A549 (cell line): ENCODE measurements around the gene ZC3H10. TPM values are rescaled to one million over a fixed set of nuclear protein-coding genes. Genes with fewer than 3 reads are reported as not detected.

ENCODE experiments used
- CBX2 ChIP-seq: fragments of 200-600 bp; sonication (generic); IDR thresholded peaks from 2 replicates; pipeline ENCODE4 v1.6.1; 2016; ENCODE audit warnings: low read depth, mild to moderate bottlenecking, borderline replicate concordance
- CBX8 ChIP-seq: fragments of 200-600 bp; sonication (generic); IDR thresholded peaks from 2 replicates; pipeline ENCODE4 v1.6.1; 2016
- CEBPB ChIP-seq, 2 experiments: fragments of >200 bp in 1 of 2; sonication (Bioruptor Twin) in 1 of 2; formaldehyde crosslinking in 1 of 2; IDR thresholded peaks; 2 replicates each; pipeline ENCODE4 v1.6.1; 2012 to 2016
- CHD2 ChIP-seq: fragments of 150-350 bp; IDR thresholded peaks from 2 replicates; pipeline ENCODE4 v1.6.1; 2014; ENCODE audit warnings: low read length; ENCODE audit not compliant: partially characterized antibody
- EHF ChIP-seq: fragments of 250-450 bp; sonication (Bioruptor Pico); IDR thresholded peaks from 2 replicates; pipeline ENCODE4 v1.5.0; 2020; ENCODE audit warnings: mild to moderate bottlenecking
- ESRRA ChIP-seq: fragments of 150-350 bp; IDR thresholded peaks from 2 replicates; pipeline ENCODE4 v1.6.1; 2014; ENCODE audit warnings: mild to moderate bottlenecking, low read length, borderline replicate concordance
- FOSB ChIP-seq: fragments of 250-450 bp; sonication (Bioruptor Pico); IDR thresholded peaks from 2 replicates; pipeline ENCODE4 v1.5.0; 2020; ENCODE audit warnings: mild to moderate bottlenecking, moderate library complexity
- FOSL2 ChIP-seq, 2 experiments: fragments of 450-650 bp in 1 of 2; fragments of >200 bp in 1 of 2; sonication (Bioruptor Twin) in 1 of 2; formaldehyde crosslinking; IDR thresholded peaks; 2 replicates each; pipeline versions ENCODE4 v1.5.0 to v1.6.1; 2016 to 2020; ENCODE audit warnings: mild to moderate bottlenecking in 1 of 2, moderate library complexity in 1 of 2
- HDAC2 ChIP-seq: fragments of 200-600 bp; sonication (generic); IDR thresholded peaks from 2 replicates; pipeline ENCODE4 v1.6.1; 2016
- HOXA7 ChIP-seq: fragments of 250-450 bp; sonication (Bioruptor Pico); IDR thresholded peaks from 2 replicates; pipeline ENCODE4 v1.5.0; 2020; ENCODE audit warnings: mild to moderate bottlenecking, moderate library complexity
- HOXB5 ChIP-seq: fragments of 250-450 bp; sonication (Bioruptor Pico); IDR thresholded peaks from 2 replicates; pipeline ENCODE4 v1.5.0; 2020; ENCODE audit warnings: mild to moderate bottlenecking, moderate library complexity
- JUN ChIP-seq, 2 experiments: fragments of >200 bp; sonication (Bioruptor Twin); formaldehyde crosslinking; IDR thresholded peaks; 2 replicates in 1 of 2; 3 replicates in 1 of 2; pipeline ENCODE4 v1.6.1; 2016 to 2017
- JUNB ChIP-seq: fragments of >200 bp; sonication (Bioruptor Twin); formaldehyde crosslinking; IDR thresholded peaks from 2 replicates; pipeline ENCODE4 v1.6.1; 2016
- KDM1A ChIP-seq: fragments of 200-600 bp; sonication (generic); IDR thresholded peaks from 2 replicates; pipeline ENCODE4 v1.6.1; 2016; ENCODE audit warnings: low read depth, mild to moderate bottlenecking
- KDM5A ChIP-seq: fragments of 200-600 bp; sonication (generic); IDR thresholded peaks from 2 replicates; pipeline ENCODE4 v1.6.1; 2016; ENCODE audit warnings: antibody characterized with exemption, mild to moderate bottlenecking
- MAFK ChIP-seq: fragments of 450-650 bp; IDR thresholded peaks from 2 replicates; pipeline ENCODE4 v1.6.1; 2014; ENCODE audit not compliant: partially characterized antibody
- NFE2L2 ChIP-seq: fragments of 150-350 bp; conservative IDR thresholded peaks from 2 replicates; pipeline ENCODE4 v1.6.1; 2014; ENCODE audit warnings: low read length
- NPAS2 ChIP-seq: fragments of 250-450 bp; sonication (Bioruptor Pico); IDR thresholded peaks from 2 replicates; pipeline ENCODE4 v1.8.0; 2022; ENCODE audit warnings: mild to moderate bottlenecking, moderate library complexity, borderline replicate concordance
- NR3C1 ChIP-seq: fragments of >200 bp; sonication (Bioruptor Twin); formaldehyde crosslinking; IDR thresholded peaks from 3 replicates; pipeline ENCODE4 v1.6.1; 2017
- PHF8 ChIP-seq: fragments of 200-600 bp; sonication (generic); IDR thresholded peaks from 2 replicates; pipeline ENCODE4 v1.6.1; 2016; ENCODE audit warnings: low read depth, mild to moderate bottlenecking, antibody characterized with exemption, moderate library complexity, borderline replicate concordance
- POLR2A ChIP-seq: IDR thresholded peaks from 2 replicates; pipeline ENCODE4 v1.6.1; 2012; ENCODE audit warnings: mild to moderate bottlenecking, low read length
- POLR2AphosphoS2 ChIP-seq: conservative IDR thresholded peaks from 2 replicates; pipeline ENCODE4 v1.6.1; 2012; ENCODE audit warnings: low read length, improper control_type of control experiment, inconsistent platforms
- RAD21 ChIP-seq, 2 experiments: fragments of >200 bp in 1 of 2; sonication (Bioruptor Twin) in 1 of 2; formaldehyde crosslinking in 1 of 2; IDR thresholded peaks in 1 of 2; conservative IDR thresholded peaks in 1 of 2; 2 replicates in 1 of 2; 3 replicates in 1 of 2; pipeline ENCODE4 v1.6.1; 2012 to 2018; ENCODE audit warnings: inconsistent platforms in 1 of 2
- RARB ChIP-seq: fragments of 250-450 bp; sonication (Bioruptor Pico); IDR thresholded peaks from 2 replicates; pipeline ENCODE4 v1.8.0; 2021; ENCODE audit warnings: mild to moderate bottlenecking, moderate library complexity
- RCOR1 ChIP-seq: fragments of 150-350 bp; IDR thresholded peaks from 2 replicates; pipeline ENCODE4 v1.6.1; 2014; ENCODE audit warnings: antibody characterized with exemption, low read length, low read depth
- RFX5 ChIP-seq: fragments of 450-650 bp; IDR thresholded peaks from 2 replicates; pipeline ENCODE4 v1.7.1; 2014; ENCODE audit warnings: antibody characterized with exemption, mild to moderate bottlenecking, moderate library complexity
- RNF2 ChIP-seq: fragments of 200-600 bp; sonication (generic); IDR thresholded peaks from 2 replicates; pipeline ENCODE4 v1.6.1; 2016; ENCODE audit warnings: low read depth, mild to moderate bottlenecking, antibody characterized with exemption, moderate library complexity, borderline replicate concordance
- SMC3 ChIP-seq: fragments of >200 bp; sonication (Bioruptor Twin); formaldehyde crosslinking; IDR thresholded peaks from 3 replicates; pipeline ENCODE4 v1.6.1; 2018; ENCODE audit warnings: inconsistent platforms
- SREBF2 ChIP-seq: fragments of 450-650 bp; IDR thresholded peaks from 2 replicates; pipeline ENCODE4 v1.6.1; 2014; ENCODE audit warnings: mild to moderate bottlenecking, moderate library complexity
- ZNF302 ChIP-seq: fragments of 250-450 bp; sonication (Bioruptor Pico); IDR thresholded peaks from 2 replicates; pipeline ENCODE4 v1.9.0; 2021; ENCODE audit warnings: inconsistent platforms, mild to moderate bottlenecking, moderate library complexity
- ZSCAN20 ChIP-seq: fragments of 250-450 bp; sonication (Bioruptor Pico); IDR thresholded peaks from 2 replicates; pipeline ENCODE4 v1.8.0; 2022; ENCODE audit warnings: mild to moderate bottlenecking, moderate library complexity
- polyA plus RNA-seq, 4 experiments: library from polyadenylated mRNA; depleted of rRNA in 3 of 4; stranded (reverse); fragments of >200 nt; fragmentation: RNase III in 1 of 4; extraction: RNeasy Plus Mini Kit Qiagen cat#74134 plus additional on column Dnase treatment in 1 of 4; gene quantifications; 2 replicates in 3 of 4; 3 replicates in 1 of 4; pipeline ENCODE4 v1.2.3, GENCODE V29; 2011 to 2017
- TF ChIP-seq, protein P1 (sequence below): fragments of 250-450 bp; sonication (Bioruptor Pico); IDR thresholded peaks from 2 replicates; pipeline ENCODE4 v1.5.0; 2021; ENCODE audit warnings: mild to moderate bottlenecking, moderate library complexity, borderline replicate concordance
- TF ChIP-seq, protein P2 (sequence below): IDR thresholded peaks from 2 replicates; pipeline ENCODE4 v1.6.1; 2012
- TF ChIP-seq, protein P3 (sequence below): fragments of 250-450 bp; sonication (Bioruptor Pico); IDR thresholded peaks from 2 replicates; pipeline ENCODE4 v1.5.0; 2020; ENCODE audit warnings: low read depth, mild to moderate bottlenecking, moderate library complexity
- TF ChIP-seq, protein P4 (sequence below): fragments of >200 bp; sonication (Bioruptor Twin); formaldehyde crosslinking; IDR thresholded peaks from 2 replicates; pipeline ENCODE4 v1.6.1; 2016
- TF ChIP-seq, protein P5 (sequence below): IDR thresholded peaks from 2 replicates; pipeline ENCODE4 v1.6.1; 2012; ENCODE audit warnings: low read depth, borderline replicate concordance
- TF ChIP-seq, protein P6 (sequence below): fragments of >200 bp; sonication (Bioruptor Twin); formaldehyde crosslinking; IDR thresholded peaks from 3 replicates; pipeline ENCODE4 v1.6.1; 2016

Gene ZC3H10
- polyA plus RNA-seq, 2 of the 4 experiments (the other 2 are of a cell fraction) = 2.1 to 3.2 TPM

DNA sequence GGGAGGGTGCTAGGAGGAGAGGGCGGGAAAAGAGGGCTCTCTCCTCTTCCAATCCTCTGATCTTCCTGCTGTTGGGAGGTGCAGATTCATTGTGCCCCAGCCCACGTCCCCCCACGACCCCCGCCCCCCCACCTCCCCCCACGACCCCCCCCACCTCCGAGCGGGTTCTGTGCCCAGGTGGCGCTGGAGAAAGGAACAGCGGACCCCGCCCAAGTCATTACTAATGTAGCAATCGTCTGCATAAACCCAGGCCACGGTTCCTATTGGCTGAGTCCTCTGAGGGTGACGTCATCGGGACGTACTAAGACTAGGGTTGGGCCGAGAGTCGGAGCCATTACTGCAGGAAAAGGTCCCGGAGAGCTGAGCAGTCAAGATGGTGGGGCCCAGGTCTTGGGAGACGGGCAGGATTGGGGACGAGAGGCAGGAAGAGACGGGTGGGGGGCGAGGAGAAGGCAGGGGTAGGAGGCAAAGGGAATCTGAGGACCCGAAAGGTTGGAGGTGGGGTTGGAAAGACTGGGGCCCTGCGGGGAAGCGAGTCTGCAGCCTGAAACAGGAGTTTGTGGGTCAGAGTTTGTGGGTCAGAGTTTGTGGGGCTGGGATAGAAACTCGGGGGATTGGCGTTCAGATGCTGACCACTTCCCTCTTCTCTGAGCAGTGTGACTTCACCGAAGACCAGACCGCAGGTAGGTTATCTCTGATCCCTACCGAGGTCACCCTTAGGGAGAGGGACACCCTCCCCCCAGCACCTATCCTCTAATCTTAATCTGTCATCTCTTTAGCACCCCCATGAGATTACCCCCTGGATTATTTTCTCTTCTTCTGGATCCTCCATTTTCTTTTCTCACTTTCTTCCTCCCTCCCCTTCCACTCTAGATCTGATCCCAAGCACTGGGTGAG lies 40.2 kb downstream of the ZC3H10 start, which contains the start of gene MYL6 (continued):
- TF ChIP-seq, protein P1, sequence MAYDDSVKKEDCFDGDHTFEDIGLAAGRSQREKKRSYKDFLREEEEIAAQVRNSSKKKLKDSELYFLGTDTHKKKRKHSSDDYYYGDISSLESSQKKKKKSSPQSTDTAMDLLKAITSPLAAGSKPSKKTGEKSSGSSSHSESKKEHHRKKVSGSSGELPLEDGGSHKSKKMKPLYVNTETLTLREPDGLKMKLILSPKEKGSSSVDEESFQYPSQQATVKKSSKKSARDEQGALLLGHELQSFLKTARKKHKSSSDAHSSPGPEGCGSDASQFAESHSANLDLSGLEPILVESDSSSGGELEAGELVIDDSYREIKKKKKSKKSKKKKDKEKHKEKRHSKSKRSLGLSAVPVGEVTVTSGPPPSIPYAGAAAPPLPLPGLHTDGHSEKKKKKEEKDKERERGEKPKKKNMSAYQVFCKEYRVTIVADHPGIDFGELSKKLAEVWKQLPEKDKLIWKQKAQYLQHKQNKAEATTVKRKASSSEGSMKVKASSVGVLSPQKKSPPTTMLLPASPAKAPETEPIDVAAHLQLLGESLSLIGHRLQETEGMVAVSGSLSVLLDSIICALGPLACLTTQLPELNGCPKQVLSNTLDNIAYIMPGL (CRISPR knock-in tag) = no peak
- TF ChIP-seq HOXA7 (CRISPR knock-in tag) = peak; percentile 96
- TF ChIP-seq, protein P2, sequence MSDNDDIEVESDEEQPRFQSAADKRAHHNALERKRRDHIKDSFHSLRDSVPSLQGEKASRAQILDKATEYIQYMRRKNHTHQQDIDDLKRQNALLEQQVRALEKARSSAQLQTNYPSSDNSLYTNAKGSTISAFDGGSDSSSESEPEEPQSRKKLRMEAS = no peak; the same call in none of the 2 replicates
- TF ChIP-seq KDM1A = no peak
- TF ChIP-seq CBX8 = no peak
- TF ChIP-seq, protein P3, sequence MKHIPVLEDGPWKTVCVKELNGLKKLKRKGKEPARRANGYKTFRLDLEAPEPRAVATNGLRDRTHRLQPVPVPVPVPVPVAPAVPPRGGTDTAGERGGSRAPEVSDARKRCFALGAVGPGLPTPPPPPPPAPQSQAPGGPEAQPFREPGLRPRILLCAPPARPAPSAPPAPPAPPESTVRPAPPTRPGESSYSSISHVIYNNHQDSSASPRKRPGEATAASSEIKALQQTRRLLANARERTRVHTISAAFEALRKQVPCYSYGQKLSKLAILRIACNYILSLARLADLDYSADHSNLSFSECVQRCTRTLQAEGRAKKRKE (CRISPR knock-in tag) = no peak
- no peak for TF ChIP-seq HDAC2
- TF ChIP-seq SREBF2 = no peak
- TF ChIP-seq RFX5 = no peak
- no peak for TF ChIP-seq RNF2
- TF ChIP-seq JUNB = no peak
- no peak for TF ChIP-seq NR3C1
- TF ChIP-seq HOXB5 = peak; percentile 41; the same call in 1 of the 2 replicates
- no peak for TF ChIP-seq ZNF302
- no peak for TF ChIP-seq FOSL2 (IDR thresholded peaks at IDR 0.05)
- peak; percentile 98 for TF ChIP-seq FOSL2 (CRISPR knock-in tag; IDR thresholded peaks at IDR 0.05)
- no peak for TF ChIP-seq SMC3
- TF ChIP-seq ZSCAN20 (CRISPR knock-in tag) = no peak
- TF ChIP-seq FOSB (CRISPR knock-in tag) = peak; percentile 88
- peak; percentile 37 to 86 for TF ChIP-seq CEBPB (IDR thresholded peaks at IDR 0.05)
- TF ChIP-seq, protein P4, sequence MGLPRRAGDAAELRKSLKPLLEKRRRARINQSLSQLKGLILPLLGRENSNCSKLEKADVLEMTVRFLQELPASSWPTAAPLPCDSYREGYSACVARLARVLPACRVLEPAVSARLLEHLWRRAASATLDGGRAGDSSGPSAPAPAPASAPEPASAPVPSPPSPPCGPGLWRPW = no peak
- TF ChIP-seq JUN (IDR thresholded peaks at IDR 0.05) = peak; percentile 77 to 95; a peak in 4 of 5 replicates
- TF ChIP-seq RCOR1 = no peak
- TF ChIP-seq CBX2 = no peak
- TF ChIP-seq NPAS2 (CRISPR knock-in tag) = no peak
- peak; percentile 78; the same call in 1 of the 2 replicates for TF ChIP-seq PHF8
- TF ChIP-seq, protein P5, sequence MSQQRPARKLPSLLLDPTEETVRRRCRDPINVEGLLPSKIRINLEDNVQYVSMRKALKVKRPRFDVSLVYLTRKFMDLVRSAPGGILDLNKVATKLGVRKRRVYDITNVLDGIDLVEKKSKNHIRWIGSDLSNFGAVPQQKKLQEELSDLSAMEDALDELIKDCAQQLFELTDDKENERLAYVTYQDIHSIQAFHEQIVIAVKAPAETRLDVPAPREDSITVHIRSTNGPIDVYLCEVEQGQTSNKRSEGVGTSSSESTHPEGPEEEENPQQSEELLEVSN = no peak
- TF ChIP-seq POLR2AphosphoS2 = peak; percentile 71; the same call in 1 of the 2 replicates
- peak; percentile 69; the same call in 1 of the 2 replicates for TF ChIP-seq RARB (CRISPR knock-in tag)
- TF ChIP-seq EHF = no peak
- TF ChIP-seq KDM5A = no peak
- TF ChIP-seq ESRRA = 0 out of 2 replicates have a peak, but pooled peaks have one; percentile 7
- TF ChIP-seq POLR2A = peak; percentile 99
- TF ChIP-seq, protein P6, sequence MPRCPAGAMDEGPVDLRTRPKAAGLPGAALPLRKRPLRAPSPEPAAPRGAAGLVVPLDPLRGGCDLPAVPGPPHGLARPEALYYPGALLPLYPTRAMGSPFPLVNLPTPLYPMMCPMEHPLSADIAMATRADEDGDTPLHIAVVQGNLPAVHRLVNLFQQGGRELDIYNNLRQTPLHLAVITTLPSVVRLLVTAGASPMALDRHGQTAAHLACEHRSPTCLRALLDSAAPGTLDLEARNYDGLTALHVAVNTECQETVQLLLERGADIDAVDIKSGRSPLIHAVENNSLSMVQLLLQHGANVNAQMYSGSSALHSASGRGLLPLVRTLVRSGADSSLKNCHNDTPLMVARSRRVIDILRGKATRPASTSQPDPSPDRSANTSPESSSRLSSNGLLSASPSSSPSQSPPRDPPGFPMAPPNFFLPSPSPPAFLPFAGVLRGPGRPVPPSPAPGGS = peak; percentile 96
- no peak for TF ChIP-seq CHD2
- TF ChIP-seq MAFK = no peak
- TF ChIP-seq RAD21 (conservative IDR thresholded peaks at IDR 0.05 in 1 of 2, IDR thresholded peaks at IDR 0.05 in 1 of 2) = no peak
- no peak for TF ChIP-seq NFE2L2
